ENCODE results near the gene ADCY10.

ADCY10 gene

GRCh38 chr1:167794043-167794442 is 119.9 kb downstream of the ADCY10 start:
- no peak for DNase-seq (ENCODE audit: low read depth)
- H3K4me3 ChIP-seq (ENCODE audit: control insufficient read depth, low read depth, low read length), result no peak overlapping the region
- no peak for TF ChIP-seq CTCF (conservative IDR thresholded peaks at IDR 0.05; ENCODE audit: control insufficient read depth, insufficient read depth, low read depth, low read length)

- TF ChIP-seq CTCF (conservative IDR thresholded peaks at IDR 0.05; ENCODE audit: control insufficient read depth, insufficient read depth, low read depth, low read length), result no peak
- H3K4me3 ChIP-seq (ENCODE audit: control insufficient read depth, low read depth, low read length), result no peak overlapping the region
- DNase-seq (ENCODE audit: low read depth), result no peak
Observed at GRCh38 chr1:167792188-167792565, 121.8 kb downstream of the ADCY10 start.

- H3K4me3 ChIP-seq (ENCODE audit: control insufficient read depth, low read depth, low read length), result no peak overlapping the region
- TF ChIP-seq CTCF (conservative IDR thresholded peaks at IDR 0.05; ENCODE audit: control insufficient read depth, insufficient read depth, low read depth, low read length), result peak; percentile 6
- peak; percentile 99 for DNase-seq (ENCODE audit: low read depth)
Observed at GRCh38 chr1:167791281-167792187, 122.4 kb downstream of the ADCY10 start.

GRCh38 chr1:167790117-167790516 is 123.8 kb downstream of the ADCY10 start:
- no peak overlapping the region for H3K4me3 ChIP-seq (ENCODE audit: control insufficient read depth, low read depth, low read length)
- TF ChIP-seq CTCF (conservative IDR thresholded peaks at IDR 0.05; ENCODE audit: control insufficient read depth, insufficient read depth, low read depth, low read length), result no peak
- no peak for DNase-seq (ENCODE audit: low read depth)

- no peak overlapping the region for H3K4me3 ChIP-seq (ENCODE audit: control insufficient read depth, low read depth, low read length)
- DNase-seq (ENCODE audit: low read depth), result peak; percentile 66
- TF ChIP-seq CTCF (conservative IDR thresholded peaks at IDR 0.05; ENCODE audit: control insufficient read depth, insufficient read depth, low read depth, low read length), result no peak
Observed at GRCh38 chr1:167789501-167789900, 124.4 kb downstream of the ADCY10 start.

- no peak for TF ChIP-seq CTCF (conservative IDR thresholded peaks at IDR 0.05; ENCODE audit: control insufficient read depth, insufficient read depth, low read depth, low read length)
Observed at GRCh38 chr1:167786502-167786901, 127.4 kb downstream of the ADCY10 start.

More at GRCh38 chr1:167786502-167786901, 127.4 kb downstream of the ADCY10 start:
- no peak for DNase-seq (ENCODE audit: low read depth)
- no peak overlapping the region for H3K4me3 ChIP-seq (ENCODE audit: control insufficient read depth, low read depth, low read length)

Data from fibroblast of mammary gland (primary cell).